Measurements from ENCODE around the gene SIVA1.
"Not testable (repeated sequence)": the region's sequence is repeated elsewhere in the genome, so short reads cannot be mapped to it uniquely, and the experiment has no call there.

Gene SIVA1

DNA sequence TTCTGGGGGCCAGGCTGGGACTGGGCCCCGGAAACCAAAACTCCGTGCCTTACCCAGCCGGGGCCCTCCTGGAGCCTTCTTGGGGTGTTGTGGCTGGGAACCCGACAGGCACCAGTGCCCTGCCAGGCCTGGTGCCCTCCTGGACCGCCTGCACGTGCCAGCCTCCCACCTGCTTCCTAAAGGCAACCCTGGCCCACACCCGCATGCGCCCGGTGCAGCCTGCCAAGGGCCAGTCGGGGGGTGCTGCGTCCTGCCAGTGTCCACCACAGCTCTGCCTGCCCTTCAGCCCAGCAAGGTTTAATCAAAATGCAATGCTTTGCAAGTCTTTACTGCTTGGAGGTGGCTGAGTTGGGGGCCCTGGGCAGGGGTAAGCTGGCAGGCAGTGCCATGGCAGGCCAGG, 34.1 kb upstream of the SIVA1 start:
- no peak for DNase-seq (ENCODE audit: extremely low read depth in 1 of 2, low read depth in 1 of 2)

DNA sequence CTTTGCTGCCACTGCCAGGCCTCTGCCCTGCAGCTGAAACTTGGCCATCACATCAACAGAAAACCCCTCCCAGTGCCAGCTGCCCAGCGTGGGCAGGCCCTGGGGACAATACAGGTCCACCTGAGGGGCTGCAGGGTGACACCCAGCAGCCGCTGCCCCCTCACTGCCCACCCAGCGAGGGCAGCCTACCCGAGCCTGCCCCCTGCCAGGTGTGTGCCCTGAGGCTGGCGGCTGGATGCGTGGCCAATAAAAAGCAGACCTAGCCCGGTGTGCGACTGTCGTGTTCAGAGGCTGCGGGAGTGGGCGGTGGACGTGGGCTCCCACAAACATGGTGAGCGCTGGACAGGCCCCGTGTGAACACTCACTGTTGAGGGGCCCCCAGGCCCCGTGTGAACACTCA, 33.6 kb upstream of the SIVA1 start:
- DNase-seq (ENCODE audit: extremely low read depth in 1 of 2, low read depth in 1 of 2), result no peak

- no peak for DNase-seq (ENCODE audit: extremely low read depth in 1 of 2, low read depth in 1 of 2)
Observed at GRCh38 chr14:104721505-104722431, 31.2 kb upstream of the SIVA1 start.

DNA sequence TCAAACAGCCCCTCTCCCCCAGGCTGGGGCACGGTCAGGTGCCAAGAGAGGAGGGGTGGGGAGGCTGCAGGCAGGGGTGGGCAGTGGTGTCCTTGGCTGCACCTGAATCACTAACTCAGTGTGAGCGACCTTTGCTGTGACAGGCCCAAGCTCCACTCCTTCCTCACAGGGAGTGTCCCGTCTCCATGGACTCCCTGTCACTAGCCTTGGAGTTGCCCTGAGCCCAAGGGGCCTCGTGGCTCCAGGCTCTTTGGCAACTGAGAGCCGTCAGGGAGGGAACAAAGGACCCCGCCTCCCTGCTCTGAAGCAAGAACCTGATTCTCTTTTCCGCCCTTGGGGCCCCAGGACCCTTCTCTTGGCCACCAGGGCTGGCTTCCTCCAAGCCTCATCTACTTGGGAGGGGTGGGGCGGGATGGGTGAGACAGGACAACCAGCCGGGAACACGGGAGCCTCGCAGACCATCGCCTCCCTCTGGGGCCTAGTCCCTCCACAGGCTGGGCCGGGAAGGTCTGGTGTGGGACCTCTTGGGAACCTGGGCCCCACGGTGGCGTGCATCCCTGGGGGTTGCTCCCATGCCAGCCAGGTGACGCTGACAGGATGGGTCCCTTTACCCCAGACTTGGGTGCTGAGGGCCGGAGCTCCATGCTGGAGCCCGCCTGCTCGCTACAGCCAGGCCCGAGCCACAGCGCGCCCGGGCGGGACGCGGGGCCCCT, 29.9 kb upstream of the SIVA1 start:
- DNase-seq (ENCODE audit: extremely low read depth in 1 of 2, low read depth in 1 of 2), result no peak

GRCh38 chr14:104723651-104724406, 29.1 kb upstream of the SIVA1 start, which contains the start of gene ADSS1:
TSS of gene ADSS1 (plus strand) at chr14:104724229. CDS start at chr14:104724271, 42 bp downstream.
- DNase-seq (ENCODE audit: extremely low read depth in 1 of 2, low read depth in 1 of 2), result peak in 1 of 2 donors; percentile 42

- no peak for DNase-seq (ENCODE audit: extremely low read depth in 1 of 2, low read depth in 1 of 2)
Observed at GRCh38 chr14:104724407-104724980, 28.5 kb upstream of the SIVA1 start.

GRCh38 chr14:104724981-104725771, 27.8 kb upstream of the SIVA1 start:
- DNase-seq (ENCODE audit: extremely low read depth in 1 of 2, low read depth in 1 of 2), result no peak

DNA sequence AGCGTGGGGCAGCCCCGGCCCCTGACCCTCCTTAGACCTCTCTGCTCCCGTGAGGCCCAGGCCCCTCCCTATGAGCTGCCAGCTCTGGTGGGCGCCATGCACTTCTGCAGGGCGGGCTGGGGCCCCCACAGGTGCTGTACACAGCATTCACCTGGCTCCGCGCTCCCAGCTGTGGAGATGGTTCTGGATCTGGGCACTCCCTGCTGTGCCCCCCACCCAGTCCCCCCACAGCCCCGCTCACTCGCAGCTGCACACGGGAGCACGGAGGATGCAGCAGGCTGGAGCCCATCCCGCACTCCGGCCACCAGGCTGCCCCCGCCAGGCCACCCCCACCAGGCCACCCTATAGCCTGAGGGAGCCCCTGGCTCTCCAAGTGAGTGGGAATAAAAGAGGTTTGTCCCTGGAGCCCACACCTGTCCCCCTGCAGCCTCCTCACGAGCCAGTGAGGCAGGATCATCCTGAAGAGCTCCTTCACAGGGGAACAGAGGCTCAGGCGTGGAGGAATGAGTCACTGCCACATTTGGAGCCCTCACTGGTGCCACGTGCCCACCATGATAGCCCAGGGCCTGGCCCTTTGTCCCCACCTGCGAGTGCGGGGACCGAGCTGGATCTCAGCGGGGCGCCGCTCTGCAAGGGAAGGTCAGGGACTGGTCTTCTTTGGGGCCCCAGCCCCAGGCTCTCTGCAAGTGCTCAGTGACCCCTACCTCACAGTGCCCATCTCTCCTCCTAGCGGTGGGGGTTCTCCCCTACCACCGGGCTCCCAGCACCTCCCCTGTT, 27.0 kb upstream of the SIVA1 start:
- DNase-seq (ENCODE audit: extremely low read depth in 1 of 2, low read depth in 1 of 2), result no peak

- no peak for DNase-seq (ENCODE audit: extremely low read depth in 1 of 2, low read depth in 1 of 2)
Observed at GRCh38 chr14:104726600-104727451, 26.1 kb upstream of the SIVA1 start.

- no peak for DNase-seq (ENCODE audit: extremely low read depth in 1 of 2, low read depth in 1 of 2)
Observed at GRCh38 chr14:104728631-104729030, 24.3 kb upstream of the SIVA1 start.

DNA sequence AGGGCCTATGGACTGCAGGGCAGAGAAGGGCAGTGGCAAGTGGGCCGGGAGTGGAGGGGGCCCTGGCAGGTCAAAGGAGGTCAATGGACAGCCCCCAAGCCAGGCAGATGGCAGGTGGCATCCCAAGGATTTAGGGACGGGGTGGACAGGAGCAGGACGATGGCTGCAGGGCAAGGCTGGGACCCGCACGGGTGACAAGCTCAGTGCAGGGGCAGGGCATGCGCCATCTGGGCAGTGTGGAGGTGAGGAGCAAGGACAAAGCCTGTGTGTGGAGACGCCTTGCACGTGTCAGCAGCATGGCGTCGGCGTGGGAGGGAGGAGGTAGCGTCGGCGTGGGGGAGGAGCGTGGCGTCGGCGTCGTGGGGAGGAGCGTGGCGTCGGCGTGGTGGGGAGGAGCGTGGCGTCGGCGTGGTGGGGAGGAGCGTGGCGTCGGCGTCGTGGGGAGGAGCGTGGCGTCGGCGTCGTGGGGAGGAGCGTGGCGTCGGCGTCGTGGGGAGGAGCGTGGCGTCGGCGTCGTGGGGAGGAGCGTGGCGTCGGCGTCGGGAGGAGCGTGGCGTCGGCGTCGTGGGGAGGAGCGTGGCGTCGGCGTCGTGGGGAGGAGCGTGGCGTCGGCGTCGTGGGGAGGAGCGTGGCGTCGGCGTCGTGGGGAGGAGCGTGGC, 23.6 kb upstream of the SIVA1 start:
- not testable (repeated sequence) for DNase-seq (ENCODE audit: extremely low read depth in 1 of 2, low read depth in 1 of 2)

DNA sequence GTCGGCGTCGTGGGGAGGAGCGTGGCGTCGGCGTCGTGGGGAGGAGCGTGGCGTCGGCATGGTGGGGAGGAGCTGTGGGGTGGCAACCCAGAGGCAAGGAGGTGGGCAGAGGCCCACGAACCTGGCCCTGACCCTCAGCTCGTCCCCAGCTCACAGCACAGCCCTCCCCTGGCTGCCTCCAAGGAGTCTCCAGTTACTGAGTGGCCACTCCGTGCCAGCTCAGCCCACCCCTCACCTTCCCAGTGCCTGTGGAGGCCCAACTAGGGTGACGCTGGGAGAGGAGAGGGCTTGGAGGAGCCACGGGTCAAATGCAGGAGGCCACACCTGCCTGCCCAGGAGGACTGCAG, 23.1 kb upstream of the SIVA1 start:
- no peak for DNase-seq (ENCODE audit: extremely low read depth in 1 of 2, low read depth in 1 of 2)

GRCh38 chr14:104730487-104730886, 22.5 kb upstream of the SIVA1 start:
- DNase-seq (ENCODE audit: extremely low read depth in 1 of 2, low read depth in 1 of 2), result no peak

DNA sequence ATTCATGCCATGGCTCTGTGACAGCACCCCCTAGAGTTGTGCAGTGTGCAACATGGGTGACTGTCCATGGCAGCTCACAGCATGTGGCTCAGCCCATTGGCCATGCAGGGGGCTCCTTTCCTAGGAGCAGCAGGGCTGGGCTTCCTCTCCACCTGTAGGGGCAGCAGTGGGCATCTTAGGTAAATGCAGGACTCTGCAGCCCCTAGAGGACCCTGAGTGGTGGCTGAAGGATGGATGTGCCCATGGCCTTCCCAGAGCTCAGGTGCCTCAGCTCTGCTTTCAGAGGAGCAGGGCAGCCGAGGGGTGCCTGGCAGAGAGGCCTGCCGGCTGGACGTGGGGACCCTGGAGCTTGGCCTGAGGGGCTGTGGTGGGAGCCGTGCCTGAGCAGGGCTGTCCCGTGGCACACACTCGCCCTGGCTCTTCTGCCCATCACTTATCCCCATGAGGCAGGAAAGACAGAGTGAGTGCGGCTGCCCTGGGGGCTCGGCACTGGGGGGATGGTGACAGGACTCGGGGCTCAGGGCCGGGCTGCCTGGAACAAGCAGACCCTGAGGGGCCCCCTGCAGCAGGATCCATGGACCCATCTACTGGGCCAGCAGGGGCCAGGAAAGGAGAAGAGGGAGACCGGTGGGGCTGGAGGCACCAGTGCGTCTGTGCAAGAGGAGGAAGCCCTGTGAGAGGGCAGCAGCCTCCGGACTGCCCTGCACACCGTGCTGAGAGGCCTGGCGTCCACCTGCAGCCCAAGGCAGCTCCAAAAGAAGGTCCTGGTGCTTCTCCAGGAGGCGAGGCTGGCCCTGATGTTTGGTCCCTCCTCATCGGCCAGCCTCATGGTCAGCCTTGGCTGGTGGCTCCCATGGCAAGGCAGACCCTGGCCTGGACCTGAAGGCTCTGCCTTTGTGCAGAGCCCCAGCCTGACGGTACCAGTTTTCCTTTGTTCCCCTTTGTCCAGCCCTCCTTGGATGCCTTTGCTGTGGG, 21.3 kb upstream of the SIVA1 start:
- DNase-seq (ENCODE audit: extremely low read depth in 1 of 2, low read depth in 1 of 2), result no peak

DNA sequence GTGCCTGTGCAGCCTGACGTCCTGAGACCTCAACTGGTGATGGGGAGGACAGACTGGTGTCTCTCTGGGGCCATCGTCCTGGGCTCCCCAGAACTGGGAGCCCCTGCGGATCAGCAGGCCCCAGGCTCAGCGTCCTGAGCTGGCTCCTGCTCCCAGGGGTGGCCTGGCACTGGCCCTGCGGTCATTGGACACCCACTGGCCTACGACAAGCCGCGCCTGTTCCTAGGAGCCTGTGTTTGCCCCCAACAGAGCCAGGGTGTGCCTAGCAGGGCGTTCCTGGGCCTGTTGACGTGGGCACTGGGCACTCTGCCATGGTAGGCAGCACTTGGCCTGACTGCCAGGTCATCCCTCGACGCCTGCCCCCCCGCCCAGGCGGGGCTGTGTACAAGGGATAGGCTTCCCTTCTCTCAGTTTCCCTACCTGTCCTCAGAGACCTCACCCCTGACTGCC, 20.6 kb upstream of the SIVA1 start:
- DNase-seq (ENCODE audit: extremely low read depth in 1 of 2, low read depth in 1 of 2), result no peak

GRCh38 chr14:104732931-104733681, 19.8 kb upstream of the SIVA1 start:
- DNase-seq (ENCODE audit: extremely low read depth in 1 of 2, low read depth in 1 of 2), result no peak
